HUDEP-2 (cell line): Measurements from ENCODE around the gene KLHDC3.

Experiments
- DNase-seq, 76 experiments: peaks; one replicate each; lab custom pipeline; 2025; ENCODE audit not compliant: unreplicated experiment in 76 of 76; lab: John Stamatoyannopoulos, UW

Gene KLHDC3, protein sequence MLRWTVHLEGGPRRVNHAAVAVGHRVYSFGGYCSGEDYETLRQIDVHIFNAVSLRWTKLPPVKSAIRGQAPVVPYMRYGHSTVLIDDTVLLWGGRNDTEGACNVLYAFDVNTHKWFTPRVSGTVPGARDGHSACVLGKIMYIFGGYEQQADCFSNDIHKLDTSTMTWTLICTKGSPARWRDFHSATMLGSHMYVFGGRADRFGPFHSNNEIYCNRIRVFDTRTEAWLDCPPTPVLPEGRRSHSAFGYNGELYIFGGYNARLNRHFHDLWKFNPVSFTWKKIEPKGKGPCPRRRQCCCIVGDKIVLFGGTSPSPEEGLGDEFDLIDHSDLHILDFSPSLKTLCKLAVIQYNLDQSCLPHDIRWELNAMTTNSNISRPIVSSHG

DNA sequence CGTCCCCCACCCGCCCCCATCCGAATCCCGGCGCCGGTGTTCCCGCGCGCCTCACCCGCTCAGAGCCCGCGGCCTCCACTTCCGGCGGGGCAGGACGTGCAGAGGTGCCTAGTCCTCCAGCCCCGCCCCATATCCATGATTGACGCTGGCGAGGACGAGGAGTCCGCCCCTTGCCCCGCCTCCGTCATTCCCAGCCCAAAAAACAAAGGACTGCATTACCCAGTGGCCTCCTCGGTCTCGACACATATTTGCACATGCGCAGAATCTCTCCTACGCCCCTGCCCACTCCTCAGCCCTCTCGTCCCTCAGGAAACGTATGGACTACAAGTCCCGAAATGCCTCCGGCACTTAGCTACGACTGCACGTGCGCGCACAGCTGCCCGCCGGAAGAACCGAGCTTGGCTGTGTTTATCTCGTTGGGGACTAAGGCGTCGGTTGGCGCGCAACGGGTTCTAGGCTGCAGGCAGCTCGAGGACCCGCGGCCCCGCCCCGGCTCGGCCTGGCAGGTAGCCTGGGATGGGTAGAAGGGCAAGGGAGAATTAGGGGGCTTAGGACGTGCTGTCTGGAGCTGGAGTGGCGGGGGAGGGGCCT is at the start of gene KLHDC3, which contains the start of gene MEA1:
TSS of gene KLHDC3 (plus strand) at position 407 of the 591 bp plus-strand sequence. CDS start 2,944 bp downstream, outside the sequence.
TSS of gene MEA1 (minus strand) at position 104 of the 591 bp plus-strand sequence. CDS start 133 bp downstream, outside the sequence.
- DNase-seq, result peak in 75 of 76 experiments; percentile 92 to 100 (median 100)

DNA sequence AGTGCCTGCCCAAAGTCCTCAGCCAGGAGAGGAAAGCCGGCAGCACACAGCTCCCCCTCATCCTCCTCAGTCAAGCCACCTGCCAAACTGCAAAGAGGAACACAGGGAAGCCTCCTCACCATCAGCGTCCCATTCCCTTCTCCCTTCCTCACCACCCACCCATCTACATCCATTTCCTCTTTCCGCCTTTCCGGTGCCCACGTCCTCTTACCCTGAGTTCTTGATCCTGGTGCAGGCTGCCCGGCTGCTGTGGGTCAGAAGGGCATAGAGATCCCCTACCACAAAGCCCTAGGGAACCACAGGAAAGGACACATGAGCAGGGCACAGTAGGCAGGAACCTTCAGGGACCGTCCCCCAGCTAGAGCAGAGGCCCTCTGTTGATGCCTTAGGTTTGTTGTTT is 47.5 kb upstream of the KLHDC3 start:
- no peak for DNase-seq

DNA sequence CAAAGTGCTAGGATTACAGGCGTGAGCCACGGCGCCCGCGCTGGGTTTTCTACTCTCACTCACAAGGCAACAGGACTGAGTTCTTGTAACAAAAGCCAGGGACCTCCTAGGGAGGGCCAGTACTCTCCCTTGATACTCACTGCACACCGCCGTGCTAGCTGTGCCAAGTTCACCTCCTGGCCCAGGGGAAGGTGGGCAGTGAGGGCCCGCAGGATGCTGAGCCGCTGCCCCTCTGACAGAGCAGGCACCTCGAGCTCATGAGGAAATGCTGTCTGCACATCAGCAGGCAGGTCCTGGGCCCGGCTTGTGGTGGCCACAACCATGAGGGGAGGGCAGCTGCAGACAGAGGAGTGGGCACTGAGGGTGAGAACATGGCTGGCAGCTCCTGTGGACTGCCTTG is 46.8 kb upstream of the KLHDC3 start:
- DNase-seq, result no peak

DNA sequence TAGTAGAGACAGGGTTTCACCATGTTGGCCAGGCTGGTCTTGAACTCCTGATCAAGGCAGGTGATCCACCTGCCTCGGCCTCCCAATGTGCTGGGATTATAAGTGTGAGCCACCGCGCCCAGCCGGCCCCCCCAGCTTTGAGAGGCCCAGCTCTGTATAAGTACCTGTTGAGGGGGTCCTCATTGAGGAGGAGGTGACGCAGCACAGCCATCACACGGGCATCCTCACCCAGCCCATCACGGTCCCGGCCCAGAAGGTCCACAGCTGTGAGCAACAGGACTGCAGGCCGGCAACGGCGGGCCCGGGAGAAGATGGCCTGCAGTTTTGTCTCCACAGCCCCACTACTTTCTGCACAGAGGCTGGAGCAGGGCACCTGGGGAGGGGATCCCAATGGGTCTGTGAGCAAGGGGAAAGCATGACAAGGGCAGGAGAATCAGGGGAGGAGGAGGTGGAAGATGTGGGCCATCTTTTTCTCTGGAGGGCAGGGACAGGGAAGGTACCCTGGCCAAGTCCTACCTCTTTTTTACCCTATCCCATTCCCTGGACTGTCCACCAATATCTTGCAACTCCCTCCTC is 45.8 kb upstream of the KLHDC3 start:
- DNase-seq, result no peak

DNA sequence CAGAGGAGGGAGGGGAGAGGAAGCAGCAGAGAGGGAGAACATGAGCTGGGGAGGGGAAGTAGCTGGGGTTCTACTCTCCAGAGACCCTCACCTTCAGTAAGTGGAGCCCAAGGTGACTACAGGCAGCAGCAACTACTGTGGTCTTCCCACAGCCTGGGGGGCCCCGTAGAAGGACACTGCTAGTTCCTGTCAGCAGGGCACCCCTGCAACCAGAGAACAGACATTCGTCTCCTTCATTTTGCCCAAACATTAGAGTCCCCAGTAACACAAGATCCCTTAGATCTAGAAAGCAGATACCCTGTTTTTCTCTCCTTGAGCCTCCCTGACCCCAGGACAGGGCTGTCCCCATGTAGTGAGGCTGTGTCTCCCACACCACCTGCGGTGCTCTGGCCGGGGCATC is 45.3 kb upstream of the KLHDC3 start:
- DNase-seq, result no peak

DNA sequence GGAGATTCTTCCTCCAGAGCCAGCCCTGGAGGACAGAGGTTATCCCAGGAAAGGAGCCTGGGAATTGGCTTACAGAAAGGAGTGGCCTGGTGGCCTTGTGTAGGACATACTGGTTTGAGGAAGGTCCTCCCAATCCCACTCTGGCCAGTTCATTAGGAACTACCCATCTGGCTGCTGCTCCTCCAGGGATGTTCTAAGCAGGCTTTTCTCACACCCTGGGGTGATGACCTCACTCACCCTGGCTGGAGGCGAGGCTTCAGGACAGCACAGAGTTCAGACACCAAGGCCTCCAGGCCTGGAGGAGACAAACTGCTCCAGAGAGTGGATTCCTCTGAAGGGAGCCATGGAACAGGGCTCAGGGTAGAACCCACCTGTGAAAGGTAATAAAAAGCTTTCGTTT is 44.6 kb upstream of the KLHDC3 start:
- no peak for DNase-seq

DNA sequence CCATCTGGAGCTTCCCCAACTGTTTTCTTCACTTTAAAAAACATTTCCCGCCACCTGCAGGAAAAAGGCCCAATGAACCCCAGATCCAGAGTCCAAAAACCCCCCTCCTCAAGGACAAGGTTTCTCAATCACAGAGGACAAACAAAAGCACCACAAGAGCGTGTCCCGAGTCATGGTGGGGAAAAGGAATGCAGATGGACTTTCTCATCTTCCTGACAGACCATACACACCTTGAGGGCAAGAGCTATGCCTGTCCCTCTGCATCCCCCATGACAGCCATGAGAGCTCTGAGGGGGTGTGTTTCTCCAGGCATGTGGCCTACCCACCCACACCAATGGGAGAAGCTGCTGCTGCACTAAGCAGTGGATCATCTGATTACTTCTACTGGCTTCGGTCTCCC is 44.1 kb upstream of the KLHDC3 start:
- no peak for DNase-seq

DNA sequence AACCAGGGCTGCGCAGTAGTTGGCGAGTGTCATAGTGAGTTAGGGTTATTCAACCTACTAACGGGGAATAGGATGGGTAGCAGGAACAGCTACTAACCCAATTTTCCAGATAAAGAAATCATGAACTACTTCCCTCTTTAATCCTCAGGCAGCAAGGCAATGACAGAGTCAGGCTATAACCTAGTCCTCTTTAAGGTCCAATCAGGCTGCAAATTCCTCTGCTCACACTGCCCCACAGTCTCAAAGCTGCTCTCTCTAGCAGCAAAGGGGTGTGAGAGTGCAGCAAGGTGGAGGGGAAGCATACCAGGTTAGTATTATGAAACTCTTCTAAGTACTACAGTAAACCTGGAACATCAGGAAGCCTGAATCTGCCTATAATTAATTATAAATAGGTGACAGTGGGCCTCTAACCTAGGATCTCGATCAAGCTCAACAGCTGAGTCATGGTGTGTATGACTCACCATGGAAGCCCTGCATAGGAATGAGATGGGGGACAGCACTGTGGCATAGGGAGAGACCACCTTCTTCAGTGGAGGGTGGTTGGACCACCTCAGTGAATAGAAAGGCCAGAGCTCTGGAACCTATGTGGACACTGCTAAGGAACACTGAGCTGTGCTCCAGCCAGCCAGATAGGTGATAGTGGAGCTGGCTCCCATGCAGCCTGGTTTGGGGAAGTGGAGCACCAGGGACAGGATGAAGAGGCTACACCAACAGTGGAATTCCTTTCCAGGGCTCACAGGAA is 43.0 kb upstream of the KLHDC3 start:
- DNase-seq, result peak in 16 of 76 experiments; percentile 14 to 63 (median 30)

DNA sequence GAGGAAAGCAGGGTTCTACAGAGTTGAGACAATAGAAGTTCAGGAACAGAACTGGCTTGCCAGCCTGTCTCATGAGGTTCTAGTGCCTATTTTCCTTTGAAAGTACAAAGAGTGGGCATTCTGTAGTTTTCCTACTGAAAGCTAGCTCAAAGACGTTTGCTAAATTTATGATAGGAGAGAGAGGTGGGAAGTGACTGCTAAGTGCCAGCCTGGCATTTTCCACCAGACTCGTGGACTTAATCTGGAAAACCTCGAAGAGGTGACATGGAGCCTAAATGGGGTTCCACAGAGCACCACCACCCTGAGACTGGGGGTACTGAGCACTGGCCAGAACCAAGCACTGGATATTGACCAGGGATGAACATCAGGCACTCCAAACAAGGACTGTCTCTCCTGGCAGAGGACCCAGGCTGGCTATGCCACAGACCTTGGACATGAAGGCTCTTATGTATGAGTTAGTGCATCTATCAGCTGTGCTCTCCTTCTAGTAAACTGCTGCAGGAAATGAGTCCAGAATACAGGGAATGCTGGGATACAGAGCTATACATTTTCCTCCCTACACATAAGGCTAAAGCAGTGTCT is 42.2 kb upstream of the KLHDC3 start:
- DNase-seq, result no peak

DNA sequence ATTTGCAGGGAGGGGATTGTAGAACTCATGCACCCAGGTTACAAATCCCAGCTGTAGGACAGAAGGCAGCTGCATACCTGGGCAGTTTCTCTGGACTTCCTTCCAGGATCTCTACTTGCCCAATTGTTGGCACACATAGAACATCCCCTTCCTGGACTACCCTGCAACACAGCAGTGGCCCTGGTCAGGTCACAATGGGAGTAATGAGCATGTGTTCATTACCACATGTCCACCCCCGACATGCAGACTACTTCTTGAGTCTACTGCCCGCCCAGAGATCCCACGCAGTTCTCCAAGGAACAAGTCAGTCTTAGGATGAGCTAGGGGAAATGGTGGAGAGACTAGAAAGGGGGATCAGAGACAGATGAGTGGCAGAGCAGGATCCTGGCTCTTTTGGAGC is 40.1 kb upstream of the KLHDC3 start:
- DNase-seq, result no peak

DNA sequence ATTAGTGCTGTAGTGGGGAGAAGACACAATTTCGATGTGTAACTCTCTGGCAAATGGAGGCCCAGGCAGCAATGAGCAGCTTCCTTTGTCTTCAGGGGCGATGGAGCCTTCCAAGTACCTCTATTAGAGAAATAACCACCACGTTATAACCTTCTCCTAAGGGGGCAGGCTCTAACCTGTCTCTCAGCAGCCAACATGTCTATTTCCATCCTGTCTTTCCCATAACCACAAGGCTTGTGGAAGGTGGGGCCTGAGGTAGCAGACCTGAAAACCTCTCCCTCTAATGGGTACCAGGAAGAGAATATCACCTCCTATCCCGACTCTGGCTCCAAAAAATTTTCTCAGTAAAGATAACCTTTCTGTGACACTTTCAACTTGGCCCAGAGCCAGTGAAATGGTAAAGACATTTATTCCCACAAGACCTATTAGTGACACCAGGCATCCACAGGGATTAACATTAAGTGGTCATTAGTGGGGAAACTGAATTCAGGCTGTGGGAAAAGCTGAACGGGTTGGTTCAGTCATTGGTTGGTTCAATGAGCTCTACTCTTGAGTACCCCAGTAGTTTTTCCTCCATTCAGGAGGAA is 39.0 kb upstream of the KLHDC3 start:
- no peak for DNase-seq

DNA sequence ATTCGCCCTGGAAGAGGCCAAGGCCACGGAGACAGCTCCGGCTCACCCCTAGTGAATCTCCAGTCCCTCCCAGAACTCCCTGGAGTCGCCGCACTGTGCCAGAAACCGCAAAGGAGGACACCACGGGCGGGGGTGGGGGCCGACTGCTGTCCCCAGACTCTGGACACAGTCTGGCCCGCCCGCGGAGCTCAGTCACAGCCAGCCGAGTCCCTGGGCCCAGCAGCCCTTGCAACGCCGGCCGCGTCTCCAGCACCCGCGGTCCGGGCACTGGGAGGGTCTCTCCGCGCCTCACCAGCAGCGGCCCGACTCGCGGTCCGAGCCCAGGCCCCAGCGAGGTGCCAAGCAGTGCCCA is 35.6 kb upstream of the KLHDC3 start:
- peak in 38 of 76 experiments; percentile 16 to 66 (median 40) for DNase-seq

DNA sequence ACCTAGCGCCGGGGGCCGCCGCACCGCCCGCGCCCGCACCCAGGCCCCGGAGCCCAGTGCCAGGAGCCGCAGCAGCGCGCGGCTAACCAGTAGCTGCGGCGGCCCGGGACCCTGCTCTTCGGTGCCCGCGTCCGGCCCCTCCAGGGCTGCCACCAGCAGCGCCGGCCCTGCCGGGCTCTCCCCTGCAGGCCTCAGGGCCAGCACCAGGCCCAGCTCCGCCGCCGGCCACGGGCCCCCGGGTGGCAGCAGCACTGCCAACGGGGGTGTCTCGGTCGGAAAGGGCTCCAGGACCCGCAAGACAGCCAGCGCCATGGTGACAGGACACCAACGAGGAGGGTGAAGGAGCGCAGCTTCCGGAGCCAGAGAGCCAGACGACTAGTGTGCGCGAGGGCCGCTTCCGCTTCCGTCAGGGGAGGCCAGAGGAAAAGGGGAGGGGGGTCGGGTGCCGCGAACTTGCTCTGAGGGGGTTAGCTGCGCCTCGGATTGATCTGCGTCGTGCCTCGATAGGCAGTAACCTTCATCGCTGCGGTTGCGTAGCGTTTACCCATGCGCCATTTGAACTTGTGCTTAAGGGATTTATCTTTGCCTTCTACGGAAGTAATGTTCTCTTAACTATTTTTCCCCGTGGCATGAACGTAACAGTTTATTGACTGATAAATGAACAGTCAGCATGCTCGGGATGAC is 35.1 kb upstream of the KLHDC3 start, which contains the start of gene PEX6:
TSS of gene PEX6 (minus strand) at position 343 of the 684 bp plus-strand sequence. CDS start at position 312, 31 bp downstream.
- peak in 74 of 76 experiments; percentile 78 to 97 (median 92) for DNase-seq

DNA sequence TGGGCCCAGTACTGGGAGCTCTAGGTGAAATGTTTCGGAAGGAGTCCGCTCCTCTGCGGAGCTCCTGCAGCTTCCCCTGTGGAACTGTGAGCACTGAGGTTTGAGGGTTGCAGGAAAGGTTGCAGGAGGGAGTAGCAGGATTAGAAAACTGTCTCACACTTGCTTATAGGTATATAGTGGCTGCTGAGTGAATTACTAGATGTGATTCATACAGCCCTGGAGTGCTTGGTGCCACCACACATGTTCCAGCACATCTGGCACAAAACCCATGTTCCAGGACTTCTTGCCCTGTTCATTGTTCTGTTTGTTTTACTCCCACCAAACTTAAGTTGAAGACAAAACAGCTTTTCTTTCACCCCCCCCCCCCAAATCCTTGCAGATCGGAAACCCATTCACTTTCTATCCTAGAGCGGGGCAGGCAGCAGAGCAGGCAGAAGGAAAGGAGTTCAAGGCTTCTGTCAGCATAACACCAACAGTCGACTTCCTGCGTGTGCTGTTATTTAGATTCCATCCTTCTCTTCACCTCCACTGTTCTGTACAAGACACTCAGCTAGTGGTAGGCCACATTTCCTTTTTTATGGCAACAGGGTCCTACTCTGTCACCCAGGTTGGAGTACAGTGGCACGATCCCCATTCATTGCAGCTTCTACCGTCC is 34.4 kb upstream of the KLHDC3 start:
- DNase-seq, result peak in 6 of 76 experiments; percentile 32 to 51 (median 46)

DNA sequence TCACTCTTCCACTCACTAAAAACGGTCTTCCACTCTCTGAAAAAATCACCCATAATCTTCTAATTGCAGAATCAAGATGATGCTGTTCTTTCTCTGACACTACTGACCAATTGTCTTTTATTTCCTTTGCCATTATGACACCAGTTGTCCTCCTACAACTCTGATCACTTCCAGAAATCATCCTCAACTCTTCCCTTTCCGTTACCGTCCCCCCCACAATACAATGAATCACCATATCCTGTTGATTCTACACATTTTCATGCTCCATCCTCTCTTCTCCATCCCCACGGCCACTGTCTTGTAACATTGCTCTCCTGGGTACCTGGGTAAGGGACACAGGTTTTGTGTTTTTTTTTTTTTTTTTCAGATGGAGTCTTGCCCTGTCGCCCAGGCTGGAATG is 32.2 kb upstream of the KLHDC3 start:
- DNase-seq, result no peak

DNA sequence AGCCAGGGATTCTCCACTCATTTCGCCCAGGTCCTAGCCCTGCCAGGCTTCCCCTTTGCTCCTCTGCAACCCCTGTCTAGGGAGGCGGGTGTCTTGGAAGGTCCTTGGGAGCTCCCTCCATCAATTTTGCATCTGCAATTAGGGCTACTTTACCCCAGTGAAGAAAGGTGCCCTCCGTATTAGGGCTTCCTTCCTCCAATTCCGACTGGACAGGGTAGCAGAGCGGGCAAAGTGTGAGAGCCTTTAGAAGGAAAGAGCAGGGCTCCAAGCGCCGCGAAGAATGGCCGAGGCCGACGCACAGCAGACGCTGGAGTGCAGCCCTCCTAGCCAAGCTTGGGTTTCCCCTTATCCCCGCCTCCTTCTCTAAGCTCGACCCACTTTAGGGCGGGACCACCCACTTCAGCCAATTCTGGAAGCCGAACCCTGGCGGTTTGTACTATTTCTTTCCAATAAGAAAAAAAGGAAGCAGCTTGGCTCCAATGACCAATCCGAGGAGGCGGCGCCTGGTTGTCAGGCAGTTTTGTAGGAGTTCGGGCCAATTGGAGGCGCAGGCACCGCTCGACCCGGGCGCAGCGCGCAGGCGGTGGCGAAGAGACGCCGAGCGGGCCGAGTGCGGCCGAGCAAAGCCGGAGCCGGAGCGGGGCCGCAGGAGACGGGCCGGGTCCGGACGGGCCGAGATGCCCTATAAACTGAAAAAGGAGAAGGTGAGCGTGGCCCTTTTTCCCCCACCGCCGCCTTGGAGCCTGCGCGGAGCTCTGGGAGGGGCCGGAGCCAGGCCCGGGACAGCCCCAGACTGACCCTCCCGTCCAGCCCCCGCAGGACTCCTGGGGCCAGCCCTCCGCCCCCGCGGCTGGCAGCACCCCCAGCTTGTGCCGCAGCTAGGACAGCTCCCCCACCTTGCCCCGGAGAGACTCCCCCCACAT is 29.8 kb upstream of the KLHDC3 start, which contains the start of gene PPP2R5D:
TSS of gene PPP2R5D (plus strand) at position 570 of the 923 bp plus-strand sequence. CDS start at position 678, 108 bp downstream.
- DNase-seq, result peak in 75 of 76 experiments; percentile 90 to 100 (median 99)

DNA sequence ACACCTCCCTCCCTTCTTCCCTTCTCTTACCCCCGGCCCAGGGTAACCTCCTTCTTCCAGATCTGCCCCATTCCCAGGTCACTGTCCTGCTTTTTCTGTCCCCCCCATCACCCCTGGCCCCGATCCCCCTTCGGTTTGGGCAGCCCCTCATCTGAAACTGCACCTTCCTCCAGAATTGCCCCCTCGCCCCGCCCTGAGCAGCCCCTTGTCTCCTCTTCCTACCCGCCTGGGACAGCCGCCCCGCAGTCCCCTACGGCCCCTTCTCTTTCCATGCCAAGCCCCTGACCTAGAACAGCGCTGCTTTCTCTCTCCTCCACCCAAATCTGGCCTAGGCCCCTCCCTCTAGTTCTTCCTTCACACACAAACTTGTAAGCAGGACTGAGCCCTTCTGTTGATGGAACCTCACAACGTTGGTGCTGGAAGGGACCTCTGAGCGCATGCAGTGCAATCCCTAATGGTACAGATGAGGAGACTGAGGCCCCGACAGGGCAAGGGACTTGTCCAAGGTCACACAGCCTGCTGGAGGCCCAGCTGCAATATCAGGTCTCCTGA is 29.0 kb upstream of the KLHDC3 start:
- DNase-seq, result peak in 3 of 76 experiments; percentile 16 to 20 (median 18)
